Activated naive CD8-positive, alpha-beta T cell treated with anti-CD3 and anti-CD28 coated beads for 36 hours (primary cell): ENCODE data around the gene SLC39A11. TPM values are rescaled to one million over a fixed set of nuclear protein-coding genes. Genes with fewer than 3 reads are reported as not detected.
"Not testable (repeated sequence)": the region's sequence is repeated elsewhere in the genome, so short reads cannot be mapped to it uniquely, and the experiment has no call there.

Experiments
- DNase-seq: peaks from one replicate; pipeline ENCODE4 v3.0.0; 2021
- H3K27ac Mint-ChIP-seq: one replicate; pipeline ENCODE4 v1.8.0; 2022; ENCODE audit warnings: mild to moderate bottlenecking, moderate library complexity, mixed read lengths
- H3K27me3 Mint-ChIP-seq: one replicate; pipeline ENCODE4 v1.8.0; 2022; ENCODE audit warnings: mild to moderate bottlenecking, mixed read lengths
- H3K36me3 Mint-ChIP-seq: one replicate; pipeline ENCODE4 v1.8.0; 2021; ENCODE audit warnings: mild to moderate bottlenecking, mixed read lengths
- H3K4me1 Mint-ChIP-seq: one replicate; pipeline ENCODE4 v1.8.0; 2021; ENCODE audit warnings: mixed read lengths
- H3K4me3 Mint-ChIP-seq: one replicate; pipeline ENCODE4 v1.8.0; 2022; ENCODE audit warnings: mild to moderate bottlenecking, moderate library complexity, mixed read lengths
- H3K9me3 Mint-ChIP-seq: one replicate; pipeline ENCODE4 v1.8.0; 2022; ENCODE audit warnings: mixed read lengths
- total RNA-seq, 2 experiments: library from RNA; stranded (reverse); gene quantifications; one replicate each; pipeline ENCODE4 v1.2.3, GENCODE V29; 2021

The SLC39A11 gene
- total RNA-seq, 2 experiments from 2014 or later, result 15.3 to 15.4 TPM

GRCh38 chr17:72826602-72827001, 265.9 kb downstream of the SLC39A11 start:
- DNase-seq, result no peak
- Mint-ChIP-seq H3K4me1 (peaks cover 3% of the 10 kb centered on the region), H3K9me3 (peaks cover 25% of the 10 kb centered on the region), H3K27ac (no peak overlapping the region), H3K27me3 (no peaks in the 10 kb centered on the region), H3K36me3 (peaks cover 56% of the 10 kb centered on the region), H3K4me3 (no peak overlapping the region)

- not testable (repeated sequence) for H3K27ac Mint-ChIP-seq, DNase-seq, H3K4me1 Mint-ChIP-seq, H3K27me3 Mint-ChIP-seq, H3K4me3 Mint-ChIP-seq
- Mint-ChIP-seq H3K9me3 (peaks cover 25% of the 10 kb centered on the region), H3K36me3 (peaks cover 56% of the 10 kb centered on the region)
These were observed 266.4 kb downstream of the SLC39A11 start for GRCh38 chr17:72826059-72826458.

- H3K9me3 Mint-ChIP-seq, result peaks cover 25% of the 10 kb centered on the region
- DNase-seq, result no peak
- H3K27ac Mint-ChIP-seq, result no peak overlapping the region
- H3K27me3 Mint-ChIP-seq, result no peaks in the 10 kb centered on the region
- H3K36me3 Mint-ChIP-seq, result peaks cover 60% of the 10 kb centered on the region
- peaks cover 3% of the 10 kb centered on the region for H3K4me1 Mint-ChIP-seq
- H3K4me3 Mint-ChIP-seq, result no peak overlapping the region
These were observed 267.3 kb downstream of the SLC39A11 start for GRCh38 chr17:72825218-72825617.

- Mint-ChIP-seq H3K9me3 (peaks cover 25% of the 10 kb centered on the region), H3K36me3 (peaks cover 60% of the 10 kb centered on the region)
- H3K4me1 Mint-ChIP-seq, DNase-seq, H3K27me3 Mint-ChIP-seq, H3K4me3 Mint-ChIP-seq, H3K27ac Mint-ChIP-seq: not testable (repeated sequence)
These were observed 268.2 kb downstream of the SLC39A11 start for GRCh38 chr17:72824267-72824666.

- peaks cover 20% of the 10 kb centered on the region for H3K9me3 Mint-ChIP-seq
- no peaks in the 10 kb centered on the region for H3K27me3 Mint-ChIP-seq
- peaks cover 55% of the 10 kb centered on the region for H3K36me3 Mint-ChIP-seq
- DNase-seq, result peak; percentile 0
- H3K4me3 Mint-ChIP-seq, result no peak overlapping the region
- peaks cover 3% of the 10 kb centered on the region for H3K4me1 Mint-ChIP-seq
- no peak overlapping the region for H3K27ac Mint-ChIP-seq
These were observed 270.0 kb downstream of the SLC39A11 start for GRCh38 chr17:72822358-72823023.

- H3K9me3 Mint-ChIP-seq, result peaks cover 6% of the 10 kb centered on the region
- peaks cover 51% of the 10 kb centered on the region for H3K36me3 Mint-ChIP-seq
- no peak overlapping the region for H3K27ac Mint-ChIP-seq
- H3K4me1 Mint-ChIP-seq, result no peaks in the 10 kb centered on the region
- DNase-seq, result no peak
- no peaks in the 10 kb centered on the region for H3K27me3 Mint-ChIP-seq
- no peak overlapping the region for H3K4me3 Mint-ChIP-seq
These were observed 276.1 kb downstream of the SLC39A11 start for GRCh38 chr17:72816406-72816805.

GRCh38 chr17:72813481-72813880, 279.0 kb downstream of the SLC39A11 start:
- Mint-ChIP-seq H3K9me3 (peaks cover 15% of the 10 kb centered on the region), H3K27ac (no peak overlapping the region), H3K4me1 (no peaks in the 10 kb centered on the region), H3K4me3 (no peak overlapping the region), H3K27me3 (no peaks in the 10 kb centered on the region), H3K36me3 (peaks cover 60% of the 10 kb centered on the region)
- DNase-seq, result no peak

GRCh38 chr17:72812823-72813222, 279.7 kb downstream of the SLC39A11 start:
- no peak overlapping the region for H3K27ac Mint-ChIP-seq
- DNase-seq, result no peak
- no peaks in the 10 kb centered on the region for H3K27me3 Mint-ChIP-seq
- no peaks in the 10 kb centered on the region for H3K4me1 Mint-ChIP-seq
- H3K36me3 Mint-ChIP-seq, result peaks cover 61% of the 10 kb centered on the region
- H3K9me3 Mint-ChIP-seq, result peaks cover 15% of the 10 kb centered on the region
- no peak overlapping the region for H3K4me3 Mint-ChIP-seq

- no peak overlapping the region for H3K4me3 Mint-ChIP-seq
- no peak for DNase-seq
- H3K27me3 Mint-ChIP-seq, result no peaks in the 10 kb centered on the region
- H3K9me3 Mint-ChIP-seq, result peaks cover 15% of the 10 kb centered on the region
- H3K4me1 Mint-ChIP-seq, result no peaks in the 10 kb centered on the region
- no peak overlapping the region for H3K27ac Mint-ChIP-seq
- H3K36me3 Mint-ChIP-seq, result peaks cover 57% of the 10 kb centered on the region
These were observed 280.4 kb downstream of the SLC39A11 start for GRCh38 chr17:72811976-72812687.

- Mint-ChIP-seq H3K27ac (no peak overlapping the region), H3K27me3 (no peaks in the 10 kb centered on the region), H3K4me1 (no peaks in the 10 kb centered on the region), H3K9me3 (peaks cover 15% of the 10 kb centered on the region), H3K4me3 (no peak overlapping the region), H3K36me3 (peaks cover 52% of the 10 kb centered on the region)
- no peak for DNase-seq
These were observed 281.4 kb downstream of the SLC39A11 start for GRCh38 chr17:72810991-72811508.

- H3K4me3 Mint-ChIP-seq, result no peak overlapping the region
These were observed 286.5 kb downstream of the SLC39A11 start for GRCh38 chr17:72806011-72806410.

GRCh38 chr17:72804949-72805707, 287.4 kb downstream of the SLC39A11 start:
- Mint-ChIP-seq H3K27me3 (no peaks in the 10 kb centered on the region), H3K4me1 (no peaks in the 10 kb centered on the region), H3K36me3 (peaks cover 45% of the 10 kb centered on the region), H3K9me3 (peaks cover 15% of the 10 kb centered on the region), H3K4me3 (no peak overlapping the region), H3K27ac (no peak overlapping the region)
- no peak for DNase-seq

More at GRCh38 chr17:72806011-72806410, 286.5 kb downstream of the SLC39A11 start:
- Mint-ChIP-seq H3K36me3 (peaks cover 45% of the 10 kb centered on the region), H3K27ac (no peak overlapping the region), H3K9me3 (peaks cover 12% of the 10 kb centered on the region), H3K27me3 (no peaks in the 10 kb centered on the region), H3K4me1 (no peaks in the 10 kb centered on the region)
- DNase-seq, result no peak

GRCh38 chr17:72802726-72803125, 289.8 kb downstream of the SLC39A11 start:
- peaks cover 24% of the 10 kb centered on the region for H3K9me3 Mint-ChIP-seq
- DNase-seq, result no peak
- H3K27ac Mint-ChIP-seq, result no peak overlapping the region
- H3K4me3 Mint-ChIP-seq, result no peak overlapping the region
- no peaks in the 10 kb centered on the region for H3K4me1 Mint-ChIP-seq
- H3K27me3 Mint-ChIP-seq, result no peaks in the 10 kb centered on the region
- H3K36me3 Mint-ChIP-seq, result peaks cover 51% of the 10 kb centered on the region

GRCh38 chr17:72797142-72797541, 295.3 kb downstream of the SLC39A11 start:
- Mint-ChIP-seq H3K9me3 (peaks cover 56% of the 10 kb centered on the region), H3K36me3 (peaks cover 77% of the 10 kb centered on the region), H3K27ac (no peak overlapping the region), H3K27me3 (no peaks in the 10 kb centered on the region), H3K4me1 (no peaks in the 10 kb centered on the region), H3K4me3 (no peak overlapping the region)
- no peak for DNase-seq

GRCh38 chr17:72795941-72796340, 296.5 kb downstream of the SLC39A11 start:
- Mint-ChIP-seq H3K4me3 (no peak overlapping the region), H3K9me3 (peaks cover 56% of the 10 kb centered on the region), H3K4me1 (no peaks in the 10 kb centered on the region), H3K27me3 (no peaks in the 10 kb centered on the region), H3K27ac (no peak overlapping the region), H3K36me3 (peaks cover 85% of the 10 kb centered on the region)
- DNase-seq, result no peak
